ENCODE data around the gene IP6K3.

GRCh38 chr6:33746651-33747100 is at the start of gene IP6K3:
- TF ChIP-seq CTCF (IDR thresholded peaks at IDR 0.05) = no peak
- TF ChIP-seq POLR2A (IDR thresholded peaks at IDR 0.05) = no peak
